Transverse colon (tissue), 4 donors: ENCODE measurements around the gene SUCO. TPM values are rescaled to one million over a fixed set of nuclear protein-coding genes. Genes with fewer than 3 reads are reported as not detected.

Source experiments
- DNase-seq: peaks from one replicate; pipeline ENCODE4 v3.0.0-alpha.2; 2019
- H3K27ac ChIP-seq, 4 donors: fragments of 200-600 bp; sonication (generic); 2 replicates each; pipeline ENCODE4 v1.5.1; 2016 to 2018; ENCODE audit warnings: inconsistent platforms in 4 of 4
- H3K27me3 ChIP-seq: fragments of 200-600 bp; sonication (generic); 2 replicates; pipeline ENCODE4 v1.5.1; 2017; ENCODE audit warnings: inconsistent platforms
- H3K36me3 ChIP-seq, 4 donors: fragments of 200-600 bp; sonication (generic); 2 replicates each; pipeline ENCODE4 v1.5.1; 2017 to 2019; ENCODE audit warnings: inconsistent platforms in 4 of 4
- H3K4me1 ChIP-seq, 4 donors: fragments of 200-600 bp; sonication (generic); 2 replicates each; pipeline ENCODE4 v1.5.1; 2017 to 2020; ENCODE audit warnings: inconsistent platforms in 4 of 4
- H3K4me3 ChIP-seq, 4 donors: fragments of 200-600 bp; sonication (generic); 1 replicate in 1 of 4; 2 replicates in 3 of 4; pipeline versions ENCODE4 v1.5.1 to v1.6.1; 2017 to 2019; ENCODE audit warnings: inconsistent platforms in 4 of 4
- H3K9me3 ChIP-seq, 2 donors: fragments of 200-600 bp; sonication (generic); 2 replicates each; pipeline ENCODE4 v1.5.1; 2017 to 2019; ENCODE audit warnings: inconsistent platforms in 2 of 2
- CTCF ChIP-seq, 5 experiments: fragments of 200-600 bp in 3 of 5; fragments of 450-650 bp in 2 of 5; sonication (generic) in 3 of 5; IDR thresholded peaks; 1 replicate in 2 of 5; 2 replicates in 3 of 5; pipeline ENCODE4 v1.5.1; 2016 to 2017; ENCODE audit warnings: antibody characterized with exemption in 5 of 5, inconsistent platforms in 3 of 5, mild to moderate bottlenecking in 2 of 5, moderate library complexity in 1 of 5
- EP300 ChIP-seq: sonication (generic); formaldehyde crosslinking; IDR thresholded peaks from one replicate; pipeline ENCODE4 v1.6.1; 2017; ENCODE audit warnings: antibody characterized with exemption, low read depth
- POLR2A ChIP-seq: fragments of 450-650 bp; IDR thresholded peaks from one replicate; pipeline ENCODE4 v1.6.1; 2016; ENCODE audit warnings: antibody characterized with exemption, mild to moderate bottlenecking, moderate library complexity
- POLR2AphosphoS5 ChIP-seq, 3 donors: sonication (generic); formaldehyde crosslinking; IDR thresholded peaks; one replicate each; pipeline ENCODE4 v1.6.1; 2016; ENCODE audit warnings: antibody characterized with exemption in 3 of 3
- WGBS, 2 donors: methylation state at CpG; one replicate each; pipeline ENCODE4 v1.1.5; 2018; ENCODE audit warnings: low coverage in 1 of 2; 5-methylcytosine and 5-hydroxymethylcytosine counted together
- in situ Hi-C, 4 donors: fragments of 200-750 bp; cut with MboI; loops; one replicate each; pipeline versions ENCODE4 v1.15.0 to v1.15.1; 2017; ENCODE audit warnings: low sequenced_read_pairs in 3 of 4, low pct_ligation_motif_present in 1 of 4, low pct_unique_long_range_greater_than_20kb in 1 of 4
- intact Hi-C: fragments of 100-400 bp; cut with DNase I; formaldehyde crosslinking; loops from one replicate; pipeline ENCODE4 v1.15.1; 2023; ENCODE audit warnings: low total_unique reads
- total RNA-seq, 4 donors: library from RNA; depleted of rRNA; stranded (reverse); fragments of >200 nt; gene quantifications; one replicate each; pipeline ENCODE4 v1.1.0, GENCODE V29; 2016

The SUCO gene
- total RNA-seq, 4 donors from 2014 or later: 10.1 to 48.4 (median 21.6) TPM

GRCh38 chr1:172557270-172557669 is 24.3 kb downstream of the SUCO start:
- in situ Hi-C loops (no loop called here), intact Hi-C loops (no loop called here)
- Histone ChIP-seq H3K27ac (no peak overlapping the region), H3K36me3 (peaks cover 0 to 11% (median 0%) of the 10 kb centered on the region in 4 donors), H3K9me3 (no peaks in the 10 kb centered on the region), H3K27me3 (no peaks in the 10 kb centered on the region), H3K4me1 (no peaks in the 10 kb centered on the region), H3K4me3 (no peak overlapping the region)
- WGBS, 2 donors: 82 to 88% methylated on average over 1 of the region's 1 CpG
- no peak for DNase-seq
- no peak for TF ChIP-seq CTCF (IDR thresholded peaks at IDR 0.05)
- no peak for TF ChIP-seq POLR2AphosphoS5 (IDR thresholded peaks at IDR 0.05)
- TF ChIP-seq EP300: no peak
- no peak for TF ChIP-seq POLR2A

GRCh38 chr1:172559572-172560210 is 26.7 kb downstream of the SUCO start:
- intact Hi-C loops: no loop called here
- DNase-seq: no peak
- Histone ChIP-seq H3K36me3 (peaks cover 0 to 17% (median 0%) of the 10 kb centered on the region in 4 donors), H3K9me3 (no peaks in the 10 kb centered on the region), H3K4me1 (no peaks in the 10 kb centered on the region), H3K4me3 (no peak overlapping the region), H3K27ac (no peak overlapping the region), H3K27me3 (no peaks in the 10 kb centered on the region)
- TF ChIP-seq POLR2AphosphoS5 (IDR thresholded peaks at IDR 0.05) (no peak), POLR2A (no peak), CTCF (IDR thresholded peaks at IDR 0.05) (no peak), EP300 (no peak)
- in situ Hi-C loops: no loop called here
- 91 to 94% methylated on average over 4 of the region's 4 CpGs for WGBS, 2 donors

- Histone ChIP-seq H3K4me3 (no peak overlapping the region), H3K4me1 (no peaks in the 10 kb centered on the region), H3K27ac (no peak overlapping the region), H3K9me3 (no peaks in the 10 kb centered on the region), H3K27me3 (no peaks in the 10 kb centered on the region), H3K36me3 (peaks cover 0 to 11% (median 0%) of the 10 kb centered on the region in 4 donors)
- DNase-seq: no peak
- TF ChIP-seq POLR2A (no peak), CTCF (IDR thresholded peaks at IDR 0.05) (no peak), POLR2AphosphoS5 (IDR thresholded peaks at IDR 0.05) (no peak), EP300 (no peak)
- in situ Hi-C loops: no loop called here
- 99 to 100% methylated on average over 1 to 3 of the region's 3 CpGs for WGBS, 2 donors
- intact Hi-C loops: no loop called here
Observed at GRCh38 chr1:172561252-172561651, 28.3 kb downstream of the SUCO start.

GRCh38 chr1:172566196-172566997 is 33.4 kb downstream of the SUCO start:
- H3K4me3 ChIP-seq: no peak overlapping the region
- in situ Hi-C loops (no loop called here), intact Hi-C loops (no loop called here)
- no peak for DNase-seq
- no peak overlapping the region for H3K27ac ChIP-seq
- 90 to 91% methylated on average over 5 of the region's 5 CpGs for WGBS, 2 donors
- no peaks in the 10 kb centered on the region for H3K4me1 ChIP-seq
- TF ChIP-seq POLR2AphosphoS5 (IDR thresholded peaks at IDR 0.05) (no peak), EP300 (no peak), POLR2A (no peak), CTCF (IDR thresholded peaks at IDR 0.05) (no peak)
- H3K27me3 ChIP-seq: no peaks in the 10 kb centered on the region
- peaks cover 0 to 28% (median 13%) of the 10 kb centered on the region in 4 donors for H3K36me3 ChIP-seq
- H3K9me3 ChIP-seq: no peaks in the 10 kb centered on the region
